ENCODE results near the gene CHAC1. TPM values are rescaled to one million over a fixed set of nuclear protein-coding genes. Genes with fewer than 3 reads are reported as not detected.

CHAC1 gene
- total and polyA plus RNA-seq, 2 of the 13 experiments (the other 11 are each of a cell fraction or from before 2014, with no cell fraction given) = 0.44 TPM; not detected in 1

DNA sequence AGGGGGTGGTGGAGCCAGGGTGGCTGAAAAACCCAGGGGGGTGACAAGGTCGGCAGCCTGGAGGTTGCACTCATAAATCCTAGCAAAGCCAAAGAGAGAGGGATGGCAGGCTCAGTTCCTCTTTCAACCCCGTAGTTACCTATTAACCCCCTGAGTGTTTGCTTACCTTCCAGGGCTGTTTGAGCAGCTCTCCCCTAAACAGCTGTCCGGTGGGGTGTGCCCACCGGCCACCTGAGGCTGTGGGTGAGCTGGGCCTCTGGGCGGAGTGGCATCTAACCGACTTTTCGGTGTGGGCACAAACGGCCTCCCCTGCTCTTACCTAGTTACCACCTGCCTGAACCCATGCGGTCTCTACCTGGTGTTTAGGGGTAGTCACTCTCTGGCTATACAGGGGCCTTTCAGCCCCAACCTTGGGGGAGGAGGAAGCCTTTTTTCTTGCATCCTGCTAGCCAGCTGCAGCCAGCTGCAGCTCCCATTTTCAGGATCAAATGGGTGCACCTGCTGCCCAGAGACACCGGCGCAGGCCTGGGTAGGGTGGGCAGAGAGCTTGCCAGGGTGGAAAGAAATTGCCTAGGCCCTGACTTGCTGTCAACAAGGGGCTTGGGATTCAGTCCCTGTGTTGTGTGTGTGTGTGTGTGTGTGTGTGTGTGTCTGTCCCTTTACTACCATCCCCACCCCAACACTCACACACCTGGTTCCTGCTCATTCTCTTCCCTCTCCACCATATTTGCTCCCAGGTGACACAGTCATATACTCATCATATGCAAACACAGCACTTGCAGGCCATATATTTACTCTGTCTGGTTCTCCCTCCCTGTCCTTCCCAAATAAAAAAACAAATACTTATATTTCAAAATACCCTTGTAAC lies 20.4 kb upstream of the CHAC1 start (continued):
- TF ChIP-seq HNRNPH1 (optimal IDR thresholded peaks at IDR 0.05; ENCODE audit: low read depth, low read length) (no peak), TARDBP (CRISPR knock-in tag; IDR thresholded peaks at IDR 0.05) (no peak), HOXA3 (CRISPR knock-in tag; IDR thresholded peaks at IDR 0.05) (peak; percentile 56; the same call in 1 of the 2 replicates), KDM2A (CRISPR knock-in tag; IDR thresholded peaks at IDR 0.05; ENCODE audit: borderline replicate concordance, low read depth) (no peak), HOXA5 (CRISPR knock-in tag; IDR thresholded peaks at IDR 0.05) (no peak), ADNP (CRISPR knock-in tag; IDR thresholded peaks at IDR 0.05) (no peak), PRPF4 (IDR thresholded peaks at IDR 0.05; ENCODE audit: low read depth, low read length, poor library complexity, severe bottlenecking) (no peak), RCOR2 (CRISPR knock-in tag; IDR thresholded peaks at IDR 0.05) (no peak), SCMH1 (CRISPR knock-in tag; IDR thresholded peaks at IDR 0.05; ENCODE audit: borderline replicate concordance) (no peak), ZNF549 (CRISPR knock-in tag; IDR thresholded peaks at IDR 0.05) (no peak), DPF2 (CRISPR knock-in tag; IDR thresholded peaks at IDR 0.05; ENCODE audit: borderline replicate concordance, low read depth) (0 out of 2 replicates have a peak, but pooled peaks have one; percentile 29), ETV6 (CRISPR knock-in tag; conservative IDR thresholded peaks at IDR 0.05) (no peak), ATAD3A (CRISPR knock-in tag; IDR thresholded peaks at IDR 0.05) (no peak), ASH2L (IDR thresholded peaks at IDR 0.05; ENCODE audit: insufficient read length, low read depth, low read length) (no peak), HOXA9 (CRISPR knock-in tag; IDR thresholded peaks at IDR 0.05; ENCODE audit: borderline replicate concordance) (no peak), ZNF431 (CRISPR knock-in tag; IDR thresholded peaks at IDR 0.05; ENCODE audit: borderline replicate concordance, low read depth) (0 out of 2 replicates have a peak, but pooled peaks have one; percentile 34), GABPB1 (CRISPR knock-in tag; IDR thresholded peaks at IDR 0.05) (no peak), ZNF3 (CRISPR knock-in tag; IDR thresholded peaks at IDR 0.05) (no peak), SMAD1 (CRISPR knock-in tag; IDR thresholded peaks at IDR 0.05; ENCODE audit: borderline replicate concordance, low read depth) (no peak), ZFP90 (CRISPR knock-in tag; IDR thresholded peaks at IDR 0.05; ENCODE audit: borderline replicate concordance) (no peak), ZNF260 (CRISPR knock-in tag; IDR thresholded peaks at IDR 0.05; ENCODE audit: borderline replicate concordance, low read depth) (no peak), MED1 (CRISPR knock-in tag; IDR thresholded peaks at IDR 0.05) (peak; percentile 21; the same call in 1 of the 2 replicates), ZNF225 (CRISPR knock-in tag; IDR thresholded peaks at IDR 0.05) (no peak), ZNF20 (CRISPR knock-in tag; IDR thresholded peaks at IDR 0.05) (no peak), ZSCAN22 (CRISPR knock-in tag; IDR thresholded peaks at IDR 0.05) (no peak)
- TF ChIP-seq, protein P1, sequence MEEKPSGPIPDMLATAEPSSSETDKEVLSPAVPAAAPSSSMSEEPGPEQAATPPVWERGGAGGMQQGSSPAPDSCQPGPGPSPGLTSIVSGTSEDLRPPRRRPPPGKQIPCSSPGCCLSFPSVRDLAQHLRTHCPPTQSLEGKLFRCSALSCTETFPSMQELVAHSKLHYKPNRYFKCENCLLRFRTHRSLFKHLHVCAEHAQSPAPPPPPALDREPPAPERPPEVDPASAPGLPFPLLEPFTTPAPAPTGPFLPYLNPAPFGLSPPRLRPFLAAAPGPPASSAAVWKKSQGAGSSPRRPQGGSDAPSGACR (CRISPR knock-in tag; IDR thresholded peaks at IDR 0.05) = no peak
- TF ChIP-seq, protein P2, sequence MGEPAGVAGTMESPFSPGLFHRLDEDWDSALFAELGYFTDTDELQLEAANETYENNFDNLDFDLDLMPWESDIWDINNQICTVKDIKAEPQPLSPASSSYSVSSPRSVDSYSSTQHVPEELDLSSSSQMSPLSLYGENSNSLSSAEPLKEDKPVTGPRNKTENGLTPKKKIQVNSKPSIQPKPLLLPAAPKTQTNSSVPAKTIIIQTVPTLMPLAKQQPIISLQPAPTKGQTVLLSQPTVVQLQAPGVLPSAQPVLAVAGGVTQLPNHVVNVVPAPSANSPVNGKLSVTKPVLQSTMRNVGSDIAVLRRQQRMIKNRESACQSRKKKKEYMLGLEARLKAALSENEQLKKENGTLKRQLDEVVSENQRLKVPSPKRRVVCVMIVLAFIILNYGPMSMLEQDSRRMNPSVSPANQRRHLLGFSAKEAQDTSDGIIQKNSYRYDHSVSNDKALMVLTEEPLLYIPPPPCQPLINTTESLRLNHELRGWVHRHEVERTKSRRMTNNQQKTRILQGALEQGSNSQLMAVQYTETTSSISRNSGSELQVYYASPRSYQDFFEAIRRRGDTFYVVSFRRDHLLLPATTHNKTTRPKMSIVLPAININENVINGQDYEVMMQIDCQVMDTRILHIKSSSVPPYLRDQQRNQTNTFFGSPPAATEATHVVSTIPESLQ (CRISPR knock-in tag; conservative IDR thresholded peaks at IDR 0.05) = no peak
- TF ChIP-seq, protein P3, sequence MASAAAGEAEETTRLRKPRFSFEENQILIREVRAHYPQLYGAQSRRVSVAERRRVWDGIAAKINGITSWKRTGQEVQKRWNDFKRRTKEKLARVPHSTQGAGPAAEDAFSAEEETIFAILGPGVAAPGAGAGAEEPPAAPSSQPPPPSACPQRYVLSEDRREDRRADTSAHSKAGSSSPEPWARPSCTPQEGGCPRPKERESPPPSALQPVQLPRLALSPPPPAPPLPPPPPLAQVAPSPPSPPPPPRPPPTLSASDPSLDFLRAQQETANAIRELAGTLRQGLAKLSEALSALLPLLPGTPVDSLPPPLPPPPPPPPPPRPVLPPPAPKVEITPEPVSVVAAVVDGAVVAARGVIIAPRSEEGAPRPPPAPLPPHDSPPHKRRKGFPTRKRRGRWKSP (CRISPR knock-in tag; IDR thresholded peaks at IDR 0.05) = peak; percentile 53; the same call in 1 of the 2 replicates
